Hematopoietic multipotent progenitor cell (in vitro differentiated cells): ENCODE data around the gene SLBP. TPM values are rescaled to one million over a fixed set of nuclear protein-coding genes. Genes with fewer than 3 reads are reported as not detected.
A peak's percentile ranks its signal among the peaks of the same experiment; 100 is the strongest.

Experiments used
- DNase-seq, 3 donors: peaks; one replicate each; pipeline ENCODE4 v3.0.0-alpha.2; 2011 to 2015; ENCODE audit warnings: low read depth in 2 of 3, low spot score in 2 of 3
- total RNA-seq: library from RNA; depleted of rRNA; stranded (reverse); fragments of >200 nt; gene quantifications from one replicate; pipeline ENCODE4 v1.2.3, GENCODE V29; 2012

Gene SLBP
- total RNA-seq, 1 donor: 39.0 TPM

DNA sequence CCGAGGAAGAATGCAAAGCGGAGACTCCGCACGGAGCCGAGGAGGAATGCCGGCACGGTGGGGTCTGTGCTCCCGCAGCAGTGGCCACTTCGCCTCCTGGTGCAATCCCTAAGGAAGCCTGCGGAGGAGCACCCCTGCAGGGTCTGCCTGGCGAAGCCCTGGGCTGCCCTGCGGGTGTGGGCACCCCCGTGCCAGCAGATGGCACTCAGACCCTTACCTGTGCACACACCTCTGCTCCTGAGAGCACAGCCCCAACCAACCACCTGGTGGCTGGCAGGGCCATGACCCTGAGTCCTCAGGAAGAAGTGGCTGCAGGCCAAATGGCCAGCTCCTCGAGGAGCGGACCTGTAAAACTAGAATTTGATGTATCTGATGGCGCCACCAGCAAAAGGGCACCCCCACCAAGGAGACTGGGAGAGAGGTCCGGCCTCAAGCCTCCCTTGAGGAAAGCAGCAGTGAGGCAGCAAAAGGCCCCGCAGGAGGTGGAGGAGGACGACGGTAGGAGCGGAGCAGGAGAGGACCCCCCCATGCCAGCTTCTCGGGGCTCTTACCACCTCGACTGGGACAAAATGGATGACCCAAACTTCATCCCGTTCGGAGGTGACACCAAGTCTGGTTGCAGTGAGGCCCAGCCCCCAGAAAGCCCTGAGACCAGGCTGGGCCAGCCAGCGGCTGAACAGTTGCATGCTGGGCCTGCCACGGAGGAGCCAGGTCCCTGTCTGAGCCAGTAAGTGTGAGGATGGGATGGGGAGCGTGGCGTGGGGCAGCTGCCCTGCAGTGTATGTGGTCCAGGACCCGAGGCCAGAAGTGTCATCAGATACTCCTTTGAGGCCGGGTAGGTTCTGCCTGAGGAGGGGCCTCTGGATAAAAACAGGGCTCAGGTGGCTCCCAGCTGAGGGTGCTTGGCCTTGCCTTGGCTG lies 16.2 kb upstream of the SLBP start:
- no peak for DNase-seq

DNA sequence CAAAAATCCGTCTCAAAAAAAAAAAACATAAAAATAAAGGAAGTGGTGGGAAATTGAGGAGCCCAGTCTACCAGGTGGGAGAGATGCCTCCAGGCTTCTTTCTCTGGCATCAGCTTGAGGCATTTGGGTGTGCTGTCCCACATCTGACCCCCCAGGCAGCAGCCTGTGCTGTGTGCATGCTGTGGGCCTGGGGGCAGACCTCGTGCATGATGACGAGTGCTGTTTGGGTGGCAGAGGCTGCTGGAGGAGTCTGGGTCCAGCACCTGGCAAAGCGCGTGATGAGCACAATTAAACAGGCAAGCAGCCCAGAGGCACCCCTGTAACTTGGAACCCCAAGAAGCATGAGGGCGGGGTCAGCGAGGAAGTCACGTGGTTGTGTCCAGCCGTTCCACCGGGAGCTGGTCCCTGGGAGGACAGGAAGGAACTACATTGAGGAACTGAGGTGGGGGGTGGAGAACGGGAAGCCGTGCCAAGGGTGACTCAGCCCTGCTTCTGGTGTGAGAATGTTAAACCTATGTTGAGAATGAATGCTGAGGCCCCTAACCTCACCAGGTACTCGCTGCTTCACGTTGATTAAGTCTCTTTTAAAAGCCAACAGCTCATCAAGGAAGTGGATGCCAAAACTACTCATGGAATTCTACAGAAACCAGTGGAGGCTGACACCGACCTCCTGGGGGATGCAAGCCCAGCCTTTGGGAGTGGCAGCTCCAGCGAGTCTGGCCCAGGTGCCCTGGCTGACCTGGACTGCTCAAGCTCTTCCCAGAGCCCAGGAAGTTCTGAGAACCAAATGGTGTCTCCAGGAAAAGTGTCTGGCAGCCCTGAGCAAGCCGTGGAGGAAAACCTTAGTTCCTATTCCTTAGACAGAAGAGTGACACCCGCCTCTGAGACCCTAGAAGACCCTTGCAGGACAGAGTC lies 15.3 kb upstream of the SLBP start:
- peak in 2 of 3 donors; percentile 40 to 69 for DNase-seq

GRCh38 chr4:1726146-1726934 lies 14.2 kb upstream of the SLBP start:
- peak; percentile 85 to 93 (median 86) for DNase-seq

GRCh38 chr4:1725521-1725920 lies 13.4 kb upstream of the SLBP start:
- no peak for DNase-seq

DNA sequence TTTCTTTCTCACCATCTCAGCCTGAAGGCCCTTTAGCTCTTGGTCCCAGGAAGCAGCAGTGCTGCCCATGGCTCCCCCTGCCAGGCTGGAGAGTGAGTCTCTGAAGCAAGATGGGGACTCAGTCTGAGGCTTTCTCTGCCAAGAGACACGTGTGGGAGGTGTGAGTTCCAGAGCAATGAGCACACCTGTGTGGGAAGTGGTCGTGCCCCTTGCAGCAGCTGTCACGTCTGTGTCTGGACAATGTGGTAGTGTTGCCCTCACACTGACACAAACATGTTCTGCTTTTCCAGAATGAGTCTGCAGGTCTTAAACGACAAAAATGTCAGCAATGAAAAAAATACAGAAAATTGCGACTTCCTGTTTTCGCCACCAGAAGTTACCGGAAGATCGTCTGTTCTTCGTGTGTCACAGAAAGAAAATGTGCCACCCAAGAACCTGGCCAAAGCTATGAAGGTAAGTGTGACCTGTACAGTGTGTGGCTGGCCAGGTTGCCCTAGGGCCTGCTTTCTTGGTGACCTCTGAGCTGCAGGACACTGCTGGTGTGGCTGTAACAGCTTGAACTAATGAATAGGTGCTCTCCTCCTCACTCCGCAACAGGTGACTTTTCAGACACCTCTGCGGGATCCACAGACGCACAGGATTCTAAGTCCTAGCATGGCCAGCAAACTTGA lies 11.1 kb upstream of the SLBP start:
- peak in 2 of 3 donors; percentile 83 to 94 for DNase-seq

- DNase-seq: no peak
Observed at GRCh38 chr4:1722551-1723118, 10.5 kb upstream of the SLBP start.

GRCh38 chr4:1721666-1722550 lies 9.8 kb upstream of the SLBP start:
- peak in 1 of 3 donors; percentile 26 for DNase-seq

GRCh38 chr4:1721003-1721665 lies 9.0 kb upstream of the SLBP start, which contains the start of the genes TACC3 and TMEM129:
Gene TACC3, plus strand, starts transcription at chr4:1721521. Its CDS starts 1,901 bp downstream, at chr4:1723422.
Gene TMEM129, minus strand, starts transcription at chr4:1721323. Its CDS starts 486 bp downstream, at chr4:1720837.
- DNase-seq: peak; percentile 93 to 96 (median 95)

GRCh38 chr4:1720163-1720983 lies 8.3 kb upstream of the SLBP start:
- peak in 1 of 3 donors; percentile 25 for DNase-seq

GRCh38 chr4:1718095-1718850 lies 6.2 kb upstream of the SLBP start:
- no peak for DNase-seq

DNA sequence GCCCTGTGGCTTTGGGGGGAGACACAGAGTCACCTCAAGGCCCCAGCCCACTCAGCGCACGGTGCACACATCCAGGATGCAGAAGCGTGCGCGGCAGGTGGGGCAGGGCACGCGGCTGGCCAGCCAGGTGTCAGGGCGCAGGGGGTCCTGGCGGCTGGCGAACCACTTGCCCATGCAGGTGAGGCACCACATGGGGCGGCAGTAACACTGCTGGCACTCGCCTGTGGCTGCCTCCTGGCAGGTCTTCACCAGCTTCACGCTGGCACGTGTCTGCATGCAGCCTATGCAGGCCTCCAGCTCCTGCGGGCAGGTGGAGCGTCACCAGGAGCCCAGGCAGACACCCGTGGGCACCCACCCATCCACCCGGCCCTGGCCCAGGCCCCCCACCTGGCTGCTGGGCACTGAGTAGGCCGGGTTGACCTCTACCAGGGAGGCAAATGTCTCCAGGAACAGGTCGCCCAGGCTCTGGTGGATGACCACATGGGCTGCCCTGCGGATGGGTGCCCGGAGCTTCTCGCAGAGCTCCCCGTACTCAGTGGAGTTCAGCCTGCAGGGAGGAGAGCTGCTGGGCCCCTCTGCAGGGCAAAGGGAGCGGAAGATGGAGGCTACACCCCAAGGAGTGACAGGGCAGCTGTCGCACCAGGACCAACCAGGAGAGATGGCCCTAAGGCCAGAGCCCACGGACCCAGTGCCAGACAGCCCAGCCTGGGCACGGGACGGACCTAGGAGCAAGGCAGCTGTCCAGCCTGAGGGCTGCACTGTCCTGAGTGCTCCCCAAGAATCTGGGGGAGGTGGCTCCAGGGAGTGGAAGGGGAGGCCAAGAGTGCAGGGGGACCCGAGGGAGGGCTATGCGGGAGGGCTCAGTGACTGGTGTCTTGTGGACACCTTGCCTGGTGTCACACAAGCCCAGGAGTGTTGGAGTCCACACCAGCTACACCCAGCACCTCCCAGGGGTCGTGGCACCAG lies 5.3 kb upstream of the SLBP start:
- DNase-seq: no peak

DNA sequence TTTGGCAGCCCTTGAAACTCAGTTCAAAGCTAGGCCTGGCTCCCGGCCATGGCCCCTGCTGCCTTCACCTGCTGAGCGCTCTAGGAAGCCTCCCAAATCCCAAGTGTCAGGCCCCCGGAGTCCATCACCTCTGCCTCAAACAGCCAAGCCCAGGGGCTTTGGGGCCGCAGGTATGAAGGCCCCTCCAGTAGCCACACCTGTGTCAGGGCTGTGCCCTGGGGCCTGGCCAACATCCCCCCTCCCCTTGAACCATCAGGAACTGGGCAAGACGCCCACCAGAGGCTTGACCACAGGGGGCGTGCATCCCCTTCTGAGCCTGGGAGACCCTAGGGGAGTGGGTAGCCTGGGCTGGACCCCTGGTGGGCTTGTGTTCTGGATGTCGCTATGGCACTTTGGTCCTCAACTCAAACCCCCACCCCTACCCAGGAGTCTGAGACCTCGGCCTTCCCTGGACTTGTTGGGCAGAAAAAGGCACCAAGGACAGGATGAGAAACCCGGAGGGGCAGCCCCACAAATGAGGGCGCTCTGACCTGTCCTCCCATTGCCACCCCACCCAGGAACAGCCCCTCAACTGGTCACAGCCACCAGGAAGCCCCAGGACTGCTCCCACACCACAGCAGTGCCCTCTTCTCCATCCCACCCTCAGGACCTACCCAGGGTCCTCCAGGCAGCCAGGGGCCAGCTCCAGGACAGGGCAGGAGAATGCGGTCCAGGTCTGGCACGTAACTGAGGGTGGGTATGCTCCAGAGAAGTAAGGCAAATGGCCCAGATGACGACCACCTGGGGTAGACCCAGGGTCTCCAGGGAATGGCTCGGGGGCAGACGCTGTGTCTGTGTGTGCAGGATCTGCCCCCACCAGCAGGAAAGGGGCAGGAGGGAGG lies 4.2 kb upstream of the SLBP start:
- DNase-seq: no peak

DNA sequence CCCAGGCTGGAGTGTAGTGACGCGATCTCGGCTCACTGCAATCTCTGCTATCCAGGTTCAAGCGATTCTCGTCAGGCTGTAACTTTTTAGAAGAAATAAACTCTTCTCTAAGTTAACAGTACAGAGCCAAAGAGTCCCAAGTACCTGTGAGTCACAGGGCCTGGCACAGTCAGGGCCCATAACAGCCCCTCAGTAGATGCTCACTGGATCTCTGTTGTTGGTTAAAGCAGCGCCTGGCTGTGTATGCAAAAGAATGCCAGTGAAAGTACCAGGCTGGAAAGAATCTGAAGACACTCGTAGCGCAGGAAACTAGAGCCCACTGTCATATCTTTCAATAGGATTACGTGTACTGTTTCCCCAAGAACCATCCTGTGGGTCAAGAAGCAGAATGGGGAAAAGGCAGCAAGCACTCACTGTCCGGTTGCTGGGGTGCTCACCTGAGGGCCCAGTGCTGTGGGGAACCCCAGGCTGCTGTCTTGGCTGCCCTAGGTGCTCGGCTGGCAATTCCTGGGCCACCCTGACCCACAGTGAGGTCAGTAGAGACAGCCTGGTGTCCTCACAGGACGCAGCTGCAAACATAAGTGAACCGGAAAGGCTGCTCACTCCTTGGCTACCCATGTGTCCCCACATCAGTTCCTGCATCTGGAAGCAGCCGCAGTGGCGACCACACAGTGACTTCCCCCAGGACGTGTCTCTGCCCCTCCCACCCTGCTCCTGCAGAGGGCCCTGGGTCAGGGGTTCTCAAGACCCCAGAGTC lies 3.1 kb upstream of the SLBP start:
- DNase-seq: peak in 2 of 3 donors; percentile 78 to 84
